Vagina (tissue), 2 donors: Measurements from ENCODE around the gene SUB1. TPM values are rescaled to one million over a fixed set of nuclear protein-coding genes. Genes with fewer than 3 reads are reported as not detected.
A peak's percentile ranks its signal among the peaks of the same experiment; 100 is the strongest.

Experiments used
- DNase-seq, 2 donors: peaks; one replicate each; pipeline ENCODE4 v3.0.0-alpha.2; 2017; ENCODE audit errors: extremely low spot score in 2 of 2
- H3K27ac ChIP-seq: fragments of 200-600 bp; sonication (generic); one replicate; pipeline ENCODE4 v1.5.1; 2019
- H3K27me3 ChIP-seq: fragments of 200-600 bp; sonication (generic); one replicate; pipeline ENCODE4 v1.5.1; 2019
- H3K36me3 ChIP-seq, 2 donors: fragments of 200-600 bp; sonication (generic); one replicate each; pipeline ENCODE4 v1.5.1; 2017 to 2019
- H3K4me1 ChIP-seq: fragments of 200-600 bp; sonication (generic); one replicate; pipeline ENCODE4 v1.5.1; 2019
- H3K4me3 ChIP-seq, 2 donors: fragments of 200-600 bp; sonication (generic); 1 replicate in 1 of 2; 2 replicates in 1 of 2; pipeline ENCODE4 v1.5.1; 2016 to 2019
- H3K9me3 ChIP-seq: fragments of 200-600 bp; sonication (generic); one replicate; pipeline ENCODE4 v1.5.1; 2019
- CTCF ChIP-seq, 3 experiments: fragments of 450-650 bp in 2 of 3; fragments of 200-600 bp in 1 of 3; sonication (generic) in 1 of 3; IDR thresholded peaks; one replicate each; pipeline ENCODE4 v1.5.1; 2017 to 2019; ENCODE audit warnings: antibody characterized with exemption in 3 of 3, mild to moderate bottlenecking in 2 of 3, moderate library complexity in 2 of 3
- POLR2A ChIP-seq, 2 donors: fragments of 450-650 bp; IDR thresholded peaks; one replicate each; pipeline ENCODE4 v1.6.1; 2017; ENCODE audit warnings: antibody characterized with exemption in 2 of 2, mild to moderate bottlenecking in 2 of 2, moderate library complexity in 2 of 2
- POLR2AphosphoS5 ChIP-seq, 2 donors: sonication (generic); formaldehyde crosslinking; IDR thresholded peaks; one replicate each; pipeline ENCODE4 v1.9.0; 2017; ENCODE audit warnings: antibody characterized with exemption in 2 of 2, mild to moderate bottlenecking in 2 of 2, low read depth in 1 of 2; ENCODE audit not compliant: insufficient read depth in 1 of 2
- intact Hi-C: fragments of 100-400 bp; cut with DNase I; formaldehyde crosslinking; loops from one replicate; pipeline ENCODE4 v1.15.1; 2023
- total RNA-seq: library from RNA; depleted of rRNA; stranded (reverse); fragments of >200 nt; gene quantifications from one replicate; pipeline ENCODE4 v1.2.3, GENCODE V29; 2016

SUB1 gene
- total RNA-seq, 1 donor from 2014 or later = 71.9 TPM

- Histone ChIP-seq H3K36me3 (peaks cover 0 to 12% of the 10 kb centered on the region in 2 donors), H3K27ac (peak overlapping the region; percentile 95), H3K4me3 (peak overlapping the region; percentile 74 to 82), H3K27me3 (no peaks in the 10 kb centered on the region), H3K9me3 (no peaks in the 10 kb centered on the region), H3K4me1 (peaks cover 20% of the 10 kb centered on the region)
- TF ChIP-seq POLR2AphosphoS5 (IDR thresholded peaks at IDR 0.05; ENCODE audit: insufficient read depth in 1 of 2, low read depth in 1 of 2) (no peak), CTCF (IDR thresholded peaks at IDR 0.05) (no peak), POLR2A (IDR thresholded peaks at IDR 0.05) (no peak)
- intact Hi-C loops = loop anchor here (5.0 kb wide), 1 partner anchor 144 kb away; the partner anchor contains the start of gene ZFR
- no peak for DNase-seq
These were observed 881 bp downstream of the SUB1 start for GRCh38 chr5:32586276-32586599.

- Histone ChIP-seq H3K4me1 (peaks cover 20% of the 10 kb centered on the region), H3K27ac (peak overlapping the region; percentile 95)
- intact Hi-C loops = loop anchor here (5.0 kb wide), 1 partner anchor 145 kb away; the partner anchor contains the start of gene ZFR
These were observed 1.8 kb downstream of the SUB1 start for GRCh38 chr5:32587067-32587551.

GRCh38 chr5:32589416-32589815 lies 4.1 kb downstream of the SUB1 start:
- H3K9me3 ChIP-seq = no peaks in the 10 kb centered on the region
- H3K27me3 ChIP-seq = no peaks in the 10 kb centered on the region
- no peak overlapping the region for H3K27ac ChIP-seq
- H3K4me1 ChIP-seq = peaks cover 31% of the 10 kb centered on the region
- DNase-seq = no peak
- intact Hi-C loops = loop anchor here (5.0 kb wide), 1 partner anchor 147 kb away; the partner anchor contains the start of gene ZFR
- no peak overlapping the region for H3K4me3 ChIP-seq
- H3K36me3 ChIP-seq = peaks cover 0 to 44% of the 10 kb centered on the region in 2 donors
- no peak for TF ChIP-seq POLR2AphosphoS5 (IDR thresholded peaks at IDR 0.05; ENCODE audit: insufficient read depth in 1 of 2, low read depth in 1 of 2)
- TF ChIP-seq POLR2A (IDR thresholded peaks at IDR 0.05) = no peak
- TF ChIP-seq CTCF (IDR thresholded peaks at IDR 0.05) = no peak

More at GRCh38 chr5:32587067-32587551, 1.8 kb downstream of the SUB1 start:
- Histone ChIP-seq H3K27me3 (no peaks in the 10 kb centered on the region), H3K9me3 (no peaks in the 10 kb centered on the region), H3K4me3 (peak overlapping the region in 1 of 2 donors; percentile 82), H3K36me3 (peaks cover 0 to 21% of the 10 kb centered on the region in 2 donors)
- DNase-seq = no peak
- no peak for TF ChIP-seq POLR2A (IDR thresholded peaks at IDR 0.05)
- TF ChIP-seq POLR2AphosphoS5 (IDR thresholded peaks at IDR 0.05; ENCODE audit: insufficient read depth in 1 of 2, low read depth in 1 of 2) = no peak
- TF ChIP-seq CTCF (IDR thresholded peaks at IDR 0.05) = no peak

GRCh38 chr5:32589942-32590869 lies 4.8 kb downstream of the SUB1 start:
- intact Hi-C loops = loop anchor here (5.0 to 10.0 kb wide), 3 partner anchors 98 to 355 kb away; partner anchors contain the start of gene ZFR
- H3K36me3 ChIP-seq = peaks cover 0 to 49% of the 10 kb centered on the region in 2 donors

More at GRCh38 chr5:32589942-32590869, 4.8 kb downstream of the SUB1 start:
- peaks cover 31% of the 10 kb centered on the region for H3K4me1 ChIP-seq
- no peaks in the 10 kb centered on the region for H3K9me3 ChIP-seq
- TF ChIP-seq CTCF (IDR thresholded peaks at IDR 0.05) = peak; percentile 65 to 80 (median 79)
- no peak for TF ChIP-seq POLR2A (IDR thresholded peaks at IDR 0.05)
- H3K4me3 ChIP-seq = no peak overlapping the region
- no peak overlapping the region for H3K27ac ChIP-seq
- no peaks in the 10 kb centered on the region for H3K27me3 ChIP-seq
- DNase-seq = no peak
